Measurements from ENCODE around the gene PPP4R2.

PPP4R2 gene

GRCh38 chr3:73101881-73102280 lies 105.3 kb downstream of the PPP4R2 start:
- H3K9ac ChIP-seq (ENCODE audit: low read length): no peak overlapping the region
- DNase-seq: no peak
- no peak overlapping the region for H2BK5ac ChIP-seq (ENCODE audit: low read depth, low read length, poor library complexity, severe bottlenecking)
- H3K18ac ChIP-seq (ENCODE audit: low read depth in 1 of 2, low read length in 2 of 2): no peak overlapping the region
- 88% methylated on average over 1 of the region's 2 CpGs for WGBS
- peaks cover 0 to 5% of the 10 kb centered on the region in 2 experiments for H3K27me3 ChIP-seq (ENCODE audit: control insufficient read depth in 1 of 2, insufficient read depth in 1 of 2, low read length in 2 of 2)
- no peak overlapping the region for H2AFZ ChIP-seq (ENCODE audit: low read depth, low read length)
- no peak overlapping the region for H4K8ac ChIP-seq (ENCODE audit: low read length)
- H3K4me2 ChIP-seq (ENCODE audit: low read length, poor library complexity, severe bottlenecking): no peak overlapping the region
- no peak overlapping the region for H3K23ac ChIP-seq (ENCODE audit: low read length in 2 of 2)
- H3K9me3 ChIP-seq (ENCODE audit: control insufficient read depth, low read length): no peaks in the 10 kb centered on the region
- H3K4ac ChIP-seq (ENCODE audit: low read depth in 1 of 2, low read length in 2 of 2): no peak overlapping the region
- no peak overlapping the region for H3K14ac ChIP-seq (ENCODE audit: low read length in 2 of 2)
- no peaks in the 10 kb centered on the region for H3K36me3 ChIP-seq (ENCODE audit: control insufficient read depth in 1 of 2, insufficient read depth in 2 of 2, low read depth in 1 of 2, low read length in 2 of 2)
- no peak overlapping the region for H2BK120ac ChIP-seq (ENCODE audit: low read depth, low read length)
- H3K79me1 ChIP-seq (replicated peaks; ENCODE audit: low read length, poor library complexity, severe bottlenecking): no peaks in the 10 kb centered on the region
- no peak overlapping the region for H2AK5ac ChIP-seq (ENCODE audit: low read length, severe bottlenecking)
- no peak overlapping the region for H3K27ac ChIP-seq (ENCODE audit: low read length, poor library complexity, severe bottlenecking)
- H2BK12ac ChIP-seq (ENCODE audit: low read length in 2 of 2): no peak overlapping the region
- H3K4me1 ChIP-seq (ENCODE audit: control insufficient read depth, insufficient read depth, low read depth, low read length): no peaks in the 10 kb centered on the region
- H3K4me3 ChIP-seq (ENCODE audit: insufficient read depth in 1 of 2, low read depth in 1 of 2, low read length in 2 of 2): no peak overlapping the region
- no peak overlapping the region for H2BK15ac ChIP-seq (ENCODE audit: low read depth, poor library complexity, severe bottlenecking)
- H4K91ac ChIP-seq (ENCODE audit: low read length): no peak overlapping the region

- 99% methylated on average over 3 of the region's 3 CpGs for WGBS
- H3K14ac ChIP-seq (ENCODE audit: low read length in 2 of 2): no peak overlapping the region
These were observed 110.6 kb downstream of the PPP4R2 start for GRCh38 chr3:73107215-73107614.

GRCh38 chr3:73107676-73108187 lies 111.1 kb downstream of the PPP4R2 start:
- Histone ChIP-seq H2BK15ac (ENCODE audit: low read depth, poor library complexity, severe bottlenecking) (no peak overlapping the region), H3K79me1 (replicated peaks; ENCODE audit: low read length, poor library complexity, severe bottlenecking) (no peaks in the 10 kb centered on the region), H3K9ac (ENCODE audit: low read length) (no peak overlapping the region), H3K18ac (ENCODE audit: low read depth in 1 of 2, low read length in 2 of 2) (no peak overlapping the region), H3K14ac (ENCODE audit: low read length in 2 of 2) (no peak overlapping the region), H4K8ac (ENCODE audit: low read length) (no peak overlapping the region), H3K4me1 (ENCODE audit: control insufficient read depth, insufficient read depth, low read depth, low read length) (no peaks in the 10 kb centered on the region), H4K91ac (ENCODE audit: low read length) (no peak overlapping the region), H3K27ac (ENCODE audit: low read length, poor library complexity, severe bottlenecking) (no peak overlapping the region), H3K27me3 (ENCODE audit: control insufficient read depth in 1 of 2, insufficient read depth in 1 of 2, low read length in 2 of 2) (peaks cover 4 to 13% of the 10 kb centered on the region in 2 experiments), H2BK120ac (ENCODE audit: low read depth, low read length) (no peak overlapping the region), H3K4me3 (ENCODE audit: insufficient read depth in 1 of 2, low read depth in 1 of 2, low read length in 2 of 2) (no peak overlapping the region), H3K4me2 (ENCODE audit: low read length, poor library complexity, severe bottlenecking) (no peak overlapping the region), H2BK5ac (ENCODE audit: low read depth, low read length, poor library complexity, severe bottlenecking) (no peak overlapping the region), H3K36me3 (ENCODE audit: control insufficient read depth in 1 of 2, insufficient read depth in 2 of 2, low read depth in 1 of 2, low read length in 2 of 2) (no peaks in the 10 kb centered on the region), H3K23ac (ENCODE audit: low read length in 2 of 2) (no peak overlapping the region), H2AFZ (ENCODE audit: low read depth, low read length) (no peak overlapping the region), H2AK5ac (ENCODE audit: low read length, severe bottlenecking) (no peak overlapping the region), H2BK12ac (ENCODE audit: low read length in 2 of 2) (no peak overlapping the region), H3K4ac (ENCODE audit: low read depth in 1 of 2, low read length in 2 of 2) (no peak overlapping the region), H3K9me3 (ENCODE audit: control insufficient read depth, low read length) (no peaks in the 10 kb centered on the region)
- WGBS: 76% methylated on average over 5 of the region's 5 CpGs
- no peak for DNase-seq

More at GRCh38 chr3:73107215-73107614, 110.6 kb downstream of the PPP4R2 start:
- Histone ChIP-seq H2BK15ac (ENCODE audit: low read depth, poor library complexity, severe bottlenecking) (no peak overlapping the region), H3K4me3 (ENCODE audit: insufficient read depth in 1 of 2, low read depth in 1 of 2, low read length in 2 of 2) (no peak overlapping the region), H3K9me3 (ENCODE audit: control insufficient read depth, low read length) (no peaks in the 10 kb centered on the region), H3K27me3 (ENCODE audit: control insufficient read depth in 1 of 2, insufficient read depth in 1 of 2, low read length in 2 of 2) (peaks cover 4 to 13% of the 10 kb centered on the region in 2 experiments), H2BK5ac (ENCODE audit: low read depth, low read length, poor library complexity, severe bottlenecking) (no peak overlapping the region), H2AFZ (ENCODE audit: low read depth, low read length) (no peak overlapping the region), H3K27ac (ENCODE audit: low read length, poor library complexity, severe bottlenecking) (no peak overlapping the region), H3K18ac (ENCODE audit: low read depth in 1 of 2, low read length in 2 of 2) (no peak overlapping the region), H4K8ac (ENCODE audit: low read length) (no peak overlapping the region), H3K79me1 (replicated peaks; ENCODE audit: low read length, poor library complexity, severe bottlenecking) (no peaks in the 10 kb centered on the region), H3K4me2 (ENCODE audit: low read length, poor library complexity, severe bottlenecking) (no peak overlapping the region), H3K23ac (ENCODE audit: low read length in 2 of 2) (no peak overlapping the region), H2BK120ac (ENCODE audit: low read depth, low read length) (no peak overlapping the region), H3K9ac (ENCODE audit: low read length) (no peak overlapping the region), H2BK12ac (ENCODE audit: low read length in 2 of 2) (no peak overlapping the region), H3K4ac (ENCODE audit: low read depth in 1 of 2, low read length in 2 of 2) (no peak overlapping the region), H2AK5ac (ENCODE audit: low read length, severe bottlenecking) (no peak overlapping the region), H3K36me3 (ENCODE audit: control insufficient read depth in 1 of 2, insufficient read depth in 2 of 2, low read depth in 1 of 2, low read length in 2 of 2) (no peaks in the 10 kb centered on the region), H4K91ac (ENCODE audit: low read length) (no peak overlapping the region), H3K4me1 (ENCODE audit: control insufficient read depth, insufficient read depth, low read depth, low read length) (no peaks in the 10 kb centered on the region)
- no peak for DNase-seq

- no peak overlapping the region for H4K8ac ChIP-seq (ENCODE audit: low read length)
These were observed 112.1 kb downstream of the PPP4R2 start for GRCh38 chr3:73108750-73109149.

More at GRCh38 chr3:73108750-73109149, 112.1 kb downstream of the PPP4R2 start:
- H3K23ac ChIP-seq (ENCODE audit: low read length in 2 of 2): no peak overlapping the region
- H2AK5ac ChIP-seq (ENCODE audit: low read length, severe bottlenecking): no peak overlapping the region
- no peak overlapping the region for H2AFZ ChIP-seq (ENCODE audit: low read depth, low read length)
- H2BK120ac ChIP-seq (ENCODE audit: low read depth, low read length): no peak overlapping the region
- no peak overlapping the region for H3K4me3 ChIP-seq (ENCODE audit: insufficient read depth in 1 of 2, low read depth in 1 of 2, low read length in 2 of 2)
- H2BK12ac ChIP-seq (ENCODE audit: low read length in 2 of 2): no peak overlapping the region
- DNase-seq: no peak
- no peaks in the 10 kb centered on the region for H3K79me1 ChIP-seq (replicated peaks; ENCODE audit: low read length, poor library complexity, severe bottlenecking)
- WGBS: 83% methylated on average over 1 of the region's 3 CpGs
- H2BK15ac ChIP-seq (ENCODE audit: low read depth, poor library complexity, severe bottlenecking): no peak overlapping the region
- H3K14ac ChIP-seq (ENCODE audit: low read length in 2 of 2): no peak overlapping the region
- H3K27ac ChIP-seq (ENCODE audit: low read length, poor library complexity, severe bottlenecking): no peak overlapping the region
- H4K91ac ChIP-seq (ENCODE audit: low read length): no peak overlapping the region
- H3K9ac ChIP-seq (ENCODE audit: low read length): no peak overlapping the region
- H3K4ac ChIP-seq (ENCODE audit: low read depth in 1 of 2, low read length in 2 of 2): no peak overlapping the region
- H3K27me3 ChIP-seq (ENCODE audit: control insufficient read depth in 1 of 2, insufficient read depth in 1 of 2, low read length in 2 of 2): peaks cover 4 to 13% of the 10 kb centered on the region in 2 experiments
- no peaks in the 10 kb centered on the region for H3K4me1 ChIP-seq (ENCODE audit: control insufficient read depth, insufficient read depth, low read depth, low read length)
- no peaks in the 10 kb centered on the region for H3K36me3 ChIP-seq (ENCODE audit: control insufficient read depth in 1 of 2, insufficient read depth in 2 of 2, low read depth in 1 of 2, low read length in 2 of 2)
- no peak overlapping the region for H3K18ac ChIP-seq (ENCODE audit: low read depth in 1 of 2, low read length in 2 of 2)
- H3K9me3 ChIP-seq (ENCODE audit: control insufficient read depth, low read length): no peaks in the 10 kb centered on the region
- no peak overlapping the region for H2BK5ac ChIP-seq (ENCODE audit: low read depth, low read length, poor library complexity, severe bottlenecking)
- no peak overlapping the region for H3K4me2 ChIP-seq (ENCODE audit: low read length, poor library complexity, severe bottlenecking)

Measured in mesenchymal stem cell (in vitro differentiated cells and primary cell).